Activated naive CD4-positive, alpha-beta T cell treated with anti-CD3 and anti-CD28 coated beads, Interleukin-2, amount 50 U/mL, for 16 hours (primary cell): ENCODE results near the gene PGLYRP2.
A peak's percentile ranks its signal among the peaks of the same experiment; 100 is the strongest.

Experiments
- DNase-seq: peaks from one replicate; pipeline ENCODE4 v3.0.0-alpha.2; 2020

Gene PGLYRP2

GRCh38 chr19:15453906-15454860 is 25.1 kb downstream of the PGLYRP2 start:
- no peak for DNase-seq

DNA sequence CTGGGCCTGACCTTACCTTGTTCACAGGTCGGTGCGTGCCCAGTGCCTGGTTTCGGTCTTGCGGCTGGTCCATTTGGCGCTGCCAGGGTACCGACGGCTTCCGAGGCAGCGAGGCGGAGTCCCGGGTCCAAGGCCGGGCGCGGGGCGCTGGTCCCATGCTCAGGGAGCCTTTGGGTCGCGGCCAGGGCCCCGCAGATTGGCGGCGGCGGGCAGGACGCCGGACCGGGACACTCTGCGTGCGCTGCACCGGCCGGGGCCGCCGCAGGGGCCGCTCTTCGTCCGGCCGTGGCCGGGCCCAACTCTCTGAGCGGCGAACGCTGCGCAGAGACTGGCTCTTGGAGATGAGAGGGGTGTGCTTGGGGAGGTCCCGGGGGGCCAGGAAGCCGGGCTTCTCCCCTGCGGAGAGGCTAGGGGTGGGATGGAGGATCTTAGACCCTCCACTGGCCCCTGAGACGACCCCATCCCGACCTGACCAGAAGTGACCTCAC is 26.2 kb downstream of the PGLYRP2 start:
- no peak for DNase-seq

GRCh38 chr19:15452111-15453047 is 26.9 kb downstream of the PGLYRP2 start:
- no peak for DNase-seq

DNA sequence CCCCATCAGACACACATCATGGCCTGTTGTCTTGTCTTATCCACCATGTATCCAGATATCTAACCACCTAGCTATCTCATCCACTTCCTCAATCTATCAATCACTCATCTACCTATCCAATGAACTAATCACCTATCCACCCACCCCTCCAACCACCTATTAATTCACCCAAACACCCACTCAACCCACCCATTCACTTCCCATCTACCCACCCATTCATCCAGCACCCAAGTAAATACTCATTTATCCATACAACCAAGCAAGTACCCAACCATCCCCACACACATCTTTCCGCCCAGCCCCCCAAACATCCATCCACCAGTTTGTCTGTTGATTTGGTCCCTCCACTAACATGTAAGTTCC is 28.8 kb downstream of the PGLYRP2 start:
- DNase-seq: no peak

DNA sequence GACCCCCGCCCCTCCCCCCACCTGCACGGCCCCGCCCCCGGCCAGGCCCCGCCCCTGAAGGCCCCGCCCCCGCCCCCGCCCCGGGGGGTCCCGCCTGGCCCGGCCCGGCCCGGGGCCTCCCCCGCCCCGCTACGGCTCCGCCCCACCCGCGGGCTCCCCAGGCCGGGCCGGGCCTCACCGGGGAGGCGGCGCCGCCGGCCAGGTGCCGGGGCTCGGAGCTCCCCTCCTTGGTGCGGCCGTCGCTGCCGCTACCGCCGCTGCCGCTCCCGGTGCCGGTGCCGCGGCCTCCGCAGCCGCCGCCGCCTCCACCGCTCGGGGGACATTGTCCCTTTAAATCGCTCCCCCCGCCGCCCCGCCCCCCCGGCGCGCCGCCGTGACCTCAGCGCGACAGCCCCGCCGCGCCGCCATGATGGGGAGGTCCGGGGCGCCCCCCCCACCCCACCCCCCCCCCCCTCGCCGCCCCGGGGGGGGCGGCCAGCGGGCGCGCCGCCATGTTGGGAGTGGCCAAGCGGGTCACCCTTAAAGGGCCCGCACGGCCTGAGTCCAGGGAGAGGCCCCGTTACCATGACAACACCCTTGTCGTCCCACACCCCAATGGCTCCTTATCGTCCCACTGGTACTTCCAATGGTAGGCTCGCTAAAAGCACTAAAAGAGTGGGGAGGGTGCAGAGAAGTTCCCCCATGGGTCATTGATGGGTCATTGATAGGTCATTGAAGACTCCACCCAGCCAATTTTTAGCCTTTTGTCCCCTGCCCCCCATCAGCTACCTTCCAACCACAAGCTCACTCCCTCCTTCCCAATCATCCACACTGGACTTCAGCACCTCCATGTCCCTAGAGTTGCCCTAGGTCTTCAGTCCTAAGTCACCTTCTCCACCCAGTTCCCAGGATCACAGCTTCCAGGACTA is 29.4 kb downstream of the PGLYRP2 start, which contains the start of gene WIZ:
TSS of gene WIZ (minus strand) at position 337 of the 908 bp plus-strand sequence. CDS start 1,649 bp downstream, outside the sequence.
- DNase-seq: peak; percentile 90

DNA sequence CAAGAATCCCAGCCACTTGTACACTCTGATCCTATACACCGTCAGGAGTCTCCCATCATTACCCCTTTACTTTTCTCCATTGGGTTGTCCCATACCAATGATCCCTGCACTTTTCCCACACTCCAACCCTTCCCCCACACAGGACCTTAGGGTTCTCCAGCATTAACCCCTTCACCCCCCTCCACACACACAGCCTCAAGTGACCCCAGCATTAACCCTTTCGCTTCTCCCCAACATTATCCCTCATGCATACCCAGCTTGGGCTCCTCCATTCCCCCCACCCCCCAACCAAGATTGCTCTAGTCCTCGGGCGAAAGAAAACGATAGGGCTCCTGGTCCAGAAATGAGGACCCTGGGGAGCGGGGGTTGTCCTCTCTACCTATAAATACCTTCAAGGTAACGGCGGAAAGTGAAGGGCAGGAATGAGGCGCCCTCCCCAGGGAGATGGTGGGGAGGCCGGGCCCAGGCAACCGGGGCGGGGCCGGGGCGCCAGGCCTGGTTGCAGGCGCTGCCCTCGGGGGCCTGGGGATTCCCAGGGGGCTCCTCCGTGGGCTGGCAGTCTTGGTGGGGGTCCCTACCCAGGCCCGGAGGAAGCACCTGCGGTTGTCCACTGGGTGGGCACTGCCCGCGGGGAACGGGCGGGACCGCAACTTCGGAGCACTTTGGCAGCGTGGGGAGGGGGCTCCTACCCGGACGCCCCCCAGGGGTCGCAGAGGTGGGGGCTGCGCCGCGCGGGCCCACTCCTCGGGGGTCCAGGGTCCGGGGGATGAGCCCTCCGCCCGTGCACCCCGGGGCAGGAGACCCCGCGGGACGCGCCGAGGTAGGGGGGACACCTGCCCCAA is 30.3 kb downstream of the PGLYRP2 start:
- DNase-seq: no peak

DNA sequence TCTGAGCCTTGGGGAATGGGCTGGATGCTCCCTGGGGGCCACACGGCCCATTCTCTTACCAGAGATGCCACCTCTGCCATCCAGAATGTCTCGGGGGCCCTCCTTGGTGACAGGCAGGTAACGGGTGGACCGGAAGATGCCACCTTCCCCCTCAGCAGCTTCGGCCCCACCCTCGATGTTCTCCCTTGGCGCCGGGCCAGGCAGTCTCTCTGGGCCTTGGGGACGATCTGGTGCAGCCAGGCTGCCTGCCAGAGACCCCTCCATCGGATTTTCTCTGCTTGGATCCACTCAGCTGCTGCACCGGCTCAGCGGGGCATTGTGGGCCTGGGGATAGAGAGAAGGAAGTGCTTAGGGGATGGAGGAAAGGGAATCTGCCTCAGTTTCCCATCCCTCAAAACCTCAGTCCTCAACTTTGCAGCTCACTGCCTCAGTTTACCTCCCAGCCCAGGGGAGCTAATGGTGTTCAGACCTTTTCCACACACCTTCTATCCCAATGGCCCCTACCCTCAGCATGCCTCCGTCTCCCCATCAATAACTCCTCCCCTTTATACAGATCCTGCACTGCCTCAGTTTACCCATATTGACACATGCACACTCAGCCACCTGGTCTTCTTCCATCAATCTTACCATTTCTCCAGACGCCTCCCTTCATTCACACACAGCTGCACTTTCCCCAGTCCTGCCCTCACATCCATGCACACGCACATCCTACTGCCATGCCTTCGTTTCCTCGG is 31.1 kb downstream of the PGLYRP2 start:
- no peak for DNase-seq

- no peak for DNase-seq
Measured at GRCh38 chr19:15447057-15447456, 32.2 kb downstream of the PGLYRP2 start.

DNA sequence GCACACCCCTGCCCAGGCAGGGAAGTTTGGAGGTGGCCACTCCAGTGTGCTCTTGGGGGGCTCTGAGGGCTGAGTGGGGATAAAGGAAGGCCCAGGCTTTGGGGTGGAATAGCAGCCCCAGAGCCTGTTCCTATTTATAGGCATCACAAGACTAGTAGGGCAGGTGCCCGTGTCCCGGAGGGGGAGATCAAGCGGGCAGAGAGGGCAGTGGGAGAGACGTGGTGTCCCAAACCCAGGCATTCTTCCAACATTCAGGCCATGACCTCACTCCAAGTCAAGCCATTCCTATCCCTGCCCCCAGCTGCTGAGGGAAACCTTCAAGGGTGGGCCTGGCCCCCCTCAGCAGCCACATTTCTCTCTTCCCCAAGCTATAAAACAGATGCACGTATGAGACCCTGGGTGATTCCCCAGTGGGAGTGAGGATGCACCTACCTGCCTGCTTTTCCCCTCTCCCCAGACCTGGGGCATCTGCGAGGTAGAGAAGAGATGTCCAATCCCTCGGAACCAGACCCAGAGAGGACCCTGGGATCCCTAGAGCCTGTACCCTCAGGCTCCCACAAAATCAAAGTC is 33.4 kb downstream of the PGLYRP2 start:
- DNase-seq: no peak

GRCh38 chr19:15445227-15445605 is 34.1 kb downstream of the PGLYRP2 start:
- DNase-seq: no peak

DNA sequence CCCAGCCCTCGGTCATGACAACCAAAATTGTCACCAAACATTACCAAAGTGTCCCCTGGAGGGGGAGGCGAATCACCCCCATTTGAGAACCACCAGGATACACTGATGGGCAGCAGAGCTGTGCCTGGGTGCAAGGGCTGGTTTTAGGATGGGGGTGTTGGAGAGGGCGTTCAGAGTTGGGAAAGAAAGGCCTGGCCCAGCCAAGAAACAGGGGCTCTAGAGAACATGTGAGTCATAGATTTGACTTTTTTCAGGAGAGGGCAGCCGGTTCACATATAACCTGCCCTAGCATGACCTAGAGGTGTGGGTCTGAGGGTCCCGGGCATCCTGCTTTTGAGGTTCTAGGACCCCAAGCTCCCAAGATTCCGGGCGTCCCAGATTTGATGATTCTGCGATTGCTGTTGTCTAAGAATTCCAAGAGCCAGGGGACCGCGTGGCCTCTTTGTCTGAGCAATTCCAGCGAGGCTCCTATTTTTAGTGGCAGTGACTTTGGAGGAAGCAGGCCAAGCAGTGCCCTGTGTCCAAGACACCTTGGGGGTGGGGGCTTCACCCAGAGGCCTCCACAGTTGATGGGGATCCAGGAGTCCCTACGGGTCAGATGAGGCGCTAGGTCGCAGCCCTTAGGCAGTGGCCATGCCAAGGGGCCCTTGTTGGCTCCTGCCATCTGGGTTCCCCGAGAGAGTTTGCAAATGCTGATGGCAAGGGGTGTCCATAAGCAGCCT is 34.6 kb downstream of the PGLYRP2 start:
- no peak for DNase-seq

- no peak for DNase-seq
Measured at GRCh38 chr19:15443838-15444237, 35.5 kb downstream of the PGLYRP2 start.

GRCh38 chr19:15443325-15443724 is 36.0 kb downstream of the PGLYRP2 start:
- no peak for DNase-seq

GRCh38 chr19:15442142-15442920 is 37.0 kb downstream of the PGLYRP2 start:
- no peak for DNase-seq

GRCh38 chr19:15441317-15441716 is 38.0 kb downstream of the PGLYRP2 start:
- DNase-seq: no peak

- DNase-seq: no peak
Measured at GRCh38 chr19:15439821-15440641, 39.3 kb downstream of the PGLYRP2 start.

GRCh38 chr19:15439078-15439799 is 40.1 kb downstream of the PGLYRP2 start:
- no peak for DNase-seq
